OCI-LY1 (cell line): Measurements from ENCODE around the gene KRT10.

Experiments used
- EZH2 ChIP-seq: fragments of 200-600 bp; sonication (generic), shearing (Covaris generic); IDR thresholded peaks from 2 replicates; pipeline ENCODE4 v1.8.0; 2017; ENCODE audit warnings: borderline replicate concordance, mixed run types, mild to moderate bottlenecking, antibody characterized with exemption, low read length, moderate library complexity, mixed read lengths
- TF ChIP-seq, protein P1 (sequence below): fragments of 200-600 bp; sonication (generic), shearing (Covaris generic); IDR thresholded peaks from 2 replicates; pipeline ENCODE4 v1.5.1; 2017; ENCODE audit warnings: mild to moderate bottlenecking, antibody characterized with exemption, low read length, moderate library complexity, mixed read lengths

GRCh38 chr17:40830085-40830776, 7.8 kb upstream of the KRT10 start:
- TF ChIP-seq, protein P1, sequence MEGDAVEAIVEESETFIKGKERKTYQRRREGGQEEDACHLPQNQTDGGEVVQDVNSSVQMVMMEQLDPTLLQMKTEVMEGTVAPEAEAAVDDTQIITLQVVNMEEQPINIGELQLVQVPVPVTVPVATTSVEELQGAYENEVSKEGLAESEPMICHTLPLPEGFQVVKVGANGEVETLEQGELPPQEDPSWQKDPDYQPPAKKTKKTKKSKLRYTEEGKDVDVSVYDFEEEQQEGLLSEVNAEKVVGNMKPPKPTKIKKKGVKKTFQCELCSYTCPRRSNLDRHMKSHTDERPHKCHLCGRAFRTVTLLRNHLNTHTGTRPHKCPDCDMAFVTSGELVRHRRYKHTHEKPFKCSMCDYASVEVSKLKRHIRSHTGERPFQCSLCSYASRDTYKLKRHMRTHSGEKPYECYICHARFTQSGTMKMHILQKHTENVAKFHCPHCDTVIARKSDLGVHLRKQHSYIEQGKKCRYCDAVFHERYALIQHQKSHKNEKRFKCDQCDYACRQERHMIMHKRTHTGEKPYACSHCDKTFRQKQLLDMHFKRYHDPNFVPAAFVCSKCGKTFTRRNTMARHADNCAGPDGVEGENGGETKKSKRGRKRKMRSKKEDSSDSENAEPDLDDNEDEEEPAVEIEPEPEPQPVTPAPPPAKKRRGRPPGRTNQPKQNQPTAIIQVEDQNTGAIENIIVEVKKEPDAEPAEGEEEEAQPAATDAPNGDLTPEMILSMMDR = no peak
- TF ChIP-seq EZH2 = no peak
